Measurements from ENCODE around the gene PODXL. TPM values are rescaled to one million over a fixed set of nuclear protein-coding genes. Genes with fewer than 3 reads are reported as not detected.

The PODXL gene
- total RNA-seq, 1 experiment from 2014 or later = 727 TPM

DNA sequence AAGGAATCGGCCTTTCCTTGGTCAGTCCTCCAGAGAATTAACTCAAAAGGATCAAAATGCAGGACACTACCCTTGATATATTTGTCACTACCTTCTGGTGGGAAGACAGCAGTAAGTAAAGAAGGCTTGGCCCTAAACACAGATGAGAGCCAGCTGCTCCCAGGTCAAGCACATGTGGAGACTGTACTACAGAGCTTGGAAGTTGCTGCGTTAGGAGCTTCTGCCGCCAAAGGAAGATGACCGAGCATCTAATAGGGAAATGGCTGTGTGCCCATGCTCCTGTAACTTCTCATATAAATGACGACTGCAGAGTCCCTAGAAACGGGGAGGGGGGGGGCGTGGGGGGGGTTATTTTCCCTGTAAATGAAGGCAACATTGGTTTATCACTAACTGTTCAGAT lies 59.0 kb downstream of the PODXL start:
- Histone ChIP-seq H3K27ac (ENCODE audit: insufficient read length, low read depth, low read length) (no peak overlapping the region), H2BK12ac (ENCODE audit: insufficient read length, low read depth, low read length) (no peak overlapping the region), H3K27me3 (ENCODE audit: insufficient read depth, low read length) (no peaks in the 10 kb centered on the region), H3T11ph (ENCODE audit: low read length) (no peak overlapping the region), H3K79me2 (ENCODE audit: insufficient read depth, low read length) (no peaks in the 10 kb centered on the region), H2BK120ac (ENCODE audit: low read depth, low read length, poor library complexity, severe bottlenecking) (no peak overlapping the region), H3K4ac (ENCODE audit: low read depth, low read length) (no peak overlapping the region), H2BK15ac (ENCODE audit: low read depth, low read length) (no peak overlapping the region), H3K4me1 (ENCODE audit: insufficient read depth, low read length) (no peaks in the 10 kb centered on the region), H2BK5ac (ENCODE audit: insufficient read length, low read length) (no peak overlapping the region), H2AFZ (ENCODE audit: low read length) (no peak overlapping the region), H4K20me1 (ENCODE audit: control insufficient read depth, insufficient read depth, insufficient read length) (no peaks in the 10 kb centered on the region), H3K79me1 (ENCODE audit: insufficient read depth, low read depth, low read length, poor library complexity, severe bottlenecking) (no peaks in the 10 kb centered on the region), H3K56ac (ENCODE audit: insufficient read length, low read depth, low read length) (no peak overlapping the region), H2AK5ac (ENCODE audit: insufficient read length, low read length) (no peak overlapping the region), H2BK20ac (ENCODE audit: low read depth, low read length, poor library complexity, severe bottlenecking) (no peak overlapping the region), H4K8ac (replicated peaks; ENCODE audit: insufficient read length, low read depth, low read length) (no peak overlapping the region), H4K5ac (ENCODE audit: insufficient read length, low read depth, low read length) (no peak overlapping the region), H3K18ac (ENCODE audit: insufficient read length, low read depth, low read length) (no peak overlapping the region), H3K9me3 (ENCODE audit: control insufficient read depth, low read depth, low read length) (no peaks in the 10 kb centered on the region), H3K14ac (ENCODE audit: insufficient read depth, low read length) (no peak overlapping the region), H3K4me2 (ENCODE audit: insufficient read depth, insufficient read length, low read length) (no peak overlapping the region), H3K9ac (ENCODE audit: extremely low read depth, insufficient read length, low read length) (no peak overlapping the region), H3K23ac (ENCODE audit: insufficient read length, low read depth, low read length) (no peak overlapping the region), H4K91ac (ENCODE audit: insufficient read length, low read depth, low read length) (no peak overlapping the region), H3K23me2 (ENCODE audit: insufficient read length, low read depth, low read length, poor library complexity, severe bottlenecking) (no peaks in the 10 kb centered on the region)
- peak overlapping the region in 2 of 3 experiments; percentile 31 to 94; a peak in 3 of 7 replicates for H3K27ac Mint-ChIP-seq
- WGBS (ENCODE audit: extremely low coverage, insufficient read length, low lambda C conversion rate) = no CpG with 5 or more reads among the region's 7 CpGs
- DNase-seq = no peak
- no peaks in the 10 kb centered on the region; the same call in 1 of the 2 replicates for H3K27me3 Mint-ChIP-seq (ENCODE audit: low read depth)
- peaks cover under 1 to 2% of the 10 kb centered on the region in 2 experiments; a peak in 2 of 4 replicates for H3K4me1 Mint-ChIP-seq
- peaks cover 17 to 51% (median 39%) of the 10 kb centered on the region in 3 experiments for H3K36me3 Mint-ChIP-seq (ENCODE audit: insufficient read depth in 1 of 3, low read depth in 3 of 3)
- no peak for TF ChIP-seq CTCF (conservative IDR thresholded peaks at IDR 0.05)
- no peaks in the 10 kb centered on the region for H3K9me3 Mint-ChIP-seq
- no peak overlapping the region for H3K4me3 Mint-ChIP-seq
